T-helper 22 cell (primary cell): ENCODE results near the gene DDX6.
"Not testable (repeated sequence)": the region's sequence is repeated elsewhere in the genome, so short reads cannot be mapped to it uniquely, and the experiment has no call there.

Experiments used
- DNase-seq: peaks from one replicate; pipeline ENCODE4 v3.0.0-alpha.2; 2020; ENCODE audit warnings: low read depth

Gene DDX6, protein sequence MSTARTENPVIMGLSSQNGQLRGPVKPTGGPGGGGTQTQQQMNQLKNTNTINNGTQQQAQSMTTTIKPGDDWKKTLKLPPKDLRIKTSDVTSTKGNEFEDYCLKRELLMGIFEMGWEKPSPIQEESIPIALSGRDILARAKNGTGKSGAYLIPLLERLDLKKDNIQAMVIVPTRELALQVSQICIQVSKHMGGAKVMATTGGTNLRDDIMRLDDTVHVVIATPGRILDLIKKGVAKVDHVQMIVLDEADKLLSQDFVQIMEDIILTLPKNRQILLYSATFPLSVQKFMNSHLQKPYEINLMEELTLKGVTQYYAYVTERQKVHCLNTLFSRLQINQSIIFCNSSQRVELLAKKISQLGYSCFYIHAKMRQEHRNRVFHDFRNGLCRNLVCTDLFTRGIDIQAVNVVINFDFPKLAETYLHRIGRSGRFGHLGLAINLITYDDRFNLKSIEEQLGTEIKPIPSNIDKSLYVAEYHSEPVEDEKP

DNA sequence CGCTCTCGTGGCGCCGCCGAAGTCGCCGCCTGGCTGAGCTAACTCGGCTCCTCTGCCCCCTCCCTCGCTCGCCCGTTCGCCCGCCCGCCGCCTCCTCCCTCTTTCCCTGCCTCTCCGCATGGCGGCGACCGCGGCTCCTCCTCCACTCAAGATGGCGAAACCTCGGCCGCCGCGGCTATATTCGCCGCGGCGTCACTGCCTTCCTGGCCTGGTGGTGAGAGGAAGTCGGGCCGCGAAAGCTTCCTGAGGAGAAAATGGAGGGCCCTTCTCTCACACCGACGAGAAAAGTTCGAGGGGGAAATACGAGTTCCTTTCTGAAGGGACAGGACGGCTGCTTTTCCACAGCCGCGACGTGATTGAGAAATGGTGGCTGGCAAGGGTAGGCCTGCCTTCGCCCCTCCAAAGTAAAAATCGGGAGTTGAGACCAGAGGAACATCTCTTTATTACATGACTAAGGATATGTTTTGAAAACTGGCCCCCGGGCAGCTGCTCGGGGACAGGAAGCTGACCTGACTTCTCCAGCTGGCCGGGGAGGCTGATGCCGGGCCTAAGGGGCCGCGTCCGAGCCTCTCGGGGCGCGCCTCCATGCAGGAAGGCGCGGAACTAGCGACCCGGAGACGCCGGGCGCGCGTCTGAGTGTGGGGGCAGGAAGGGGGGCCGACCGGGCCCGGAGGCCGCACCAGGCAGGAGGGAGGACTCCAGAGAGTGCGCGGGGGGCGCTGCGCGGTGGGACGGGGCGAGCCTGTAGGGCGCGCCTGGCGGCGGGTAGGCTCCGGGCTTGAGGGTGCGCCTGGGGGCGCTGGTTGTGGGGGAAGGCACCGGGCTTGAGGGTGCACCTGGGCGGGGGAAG is at the start of gene DDX6:
Gene DDX6, minus strand, starts transcription at position 54 of the 850 bp plus-strand sequence. CDS start 4,913 bp downstream, outside the sequence.
- peak; percentile 82 for DNase-seq

DNA sequence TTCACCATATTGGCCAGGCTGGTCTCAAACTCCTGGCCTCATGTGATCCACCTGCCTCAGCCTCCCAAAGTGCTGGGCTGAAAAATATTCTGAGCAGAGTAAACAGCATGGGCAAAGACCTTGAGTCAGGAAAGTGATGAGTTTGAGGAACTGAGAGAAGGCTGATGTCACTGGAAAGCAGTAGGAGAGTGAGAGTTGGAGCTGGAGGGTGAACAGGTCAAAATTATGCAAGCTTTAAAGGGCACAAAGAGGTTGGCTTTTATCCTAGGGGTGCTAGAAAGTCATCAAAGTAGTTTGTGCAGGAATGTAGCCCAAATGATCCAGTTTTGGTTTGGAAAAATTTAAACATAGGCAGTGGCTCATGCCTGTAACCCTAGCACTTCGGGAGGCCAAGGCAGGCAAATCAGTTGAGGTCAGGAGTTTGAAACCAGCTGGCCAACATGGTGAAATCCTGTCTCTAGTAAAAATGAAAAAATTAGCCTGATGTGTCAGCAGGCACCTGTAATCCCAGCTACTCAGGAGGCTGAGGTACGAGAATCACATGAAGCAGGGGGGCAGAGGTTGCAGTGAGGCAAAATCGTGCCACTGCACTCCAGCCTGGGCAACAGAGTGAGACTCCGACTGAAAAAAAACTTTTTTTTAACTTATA is 48.1 kb upstream of the DDX6 start:
- DNase-seq: no peak

DNA sequence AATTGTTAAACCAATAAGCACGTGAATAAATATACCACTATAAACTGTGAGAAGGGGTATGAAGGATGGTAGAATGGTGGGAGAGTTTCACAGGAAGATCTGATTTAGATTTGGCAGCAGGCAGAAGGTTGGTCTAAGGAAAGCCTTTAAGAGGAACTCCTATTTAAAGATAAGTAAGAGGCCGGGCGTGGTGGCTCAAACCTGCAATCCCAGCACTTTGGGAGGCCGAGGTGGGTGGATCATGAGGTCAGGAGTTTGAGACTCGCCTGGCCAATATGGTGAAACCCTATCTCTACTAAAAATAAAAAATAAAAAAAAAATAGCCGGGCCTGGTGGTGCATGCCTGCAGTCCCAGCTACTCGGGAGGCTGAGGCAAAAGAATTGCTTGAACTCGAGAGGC is 46.9 kb upstream of the DDX6 start:
- DNase-seq: no peak

DNA sequence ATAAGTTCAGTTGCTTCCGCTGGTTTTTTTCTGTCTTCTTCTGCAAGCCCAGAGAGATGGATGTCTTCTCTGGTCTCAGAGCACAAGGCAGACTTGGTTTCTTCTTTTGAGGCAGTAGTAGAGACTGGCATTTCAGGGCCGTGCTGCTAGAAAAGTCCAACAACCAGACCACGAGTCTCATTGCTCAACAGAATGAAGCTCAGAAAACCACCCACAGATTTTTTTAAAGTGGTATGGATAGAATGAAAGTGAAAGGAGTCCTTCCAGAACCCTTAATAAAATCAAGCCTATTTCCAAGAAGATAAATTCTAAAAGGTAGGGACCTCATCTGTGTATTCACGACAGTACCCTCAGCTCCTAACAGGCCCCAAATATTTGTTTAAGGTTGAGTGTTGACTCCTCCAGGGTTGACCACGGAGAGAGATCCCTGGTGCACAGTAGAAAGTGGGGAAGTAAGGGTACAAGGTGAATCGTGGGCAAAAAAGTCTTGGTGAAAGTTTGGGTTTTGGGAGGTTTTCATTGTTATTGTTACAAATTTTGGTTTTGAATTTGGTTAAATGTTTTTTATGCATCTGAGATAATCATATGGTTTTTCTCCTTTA is 43.6 kb upstream of the DDX6 start:
- no peak for DNase-seq

DNA sequence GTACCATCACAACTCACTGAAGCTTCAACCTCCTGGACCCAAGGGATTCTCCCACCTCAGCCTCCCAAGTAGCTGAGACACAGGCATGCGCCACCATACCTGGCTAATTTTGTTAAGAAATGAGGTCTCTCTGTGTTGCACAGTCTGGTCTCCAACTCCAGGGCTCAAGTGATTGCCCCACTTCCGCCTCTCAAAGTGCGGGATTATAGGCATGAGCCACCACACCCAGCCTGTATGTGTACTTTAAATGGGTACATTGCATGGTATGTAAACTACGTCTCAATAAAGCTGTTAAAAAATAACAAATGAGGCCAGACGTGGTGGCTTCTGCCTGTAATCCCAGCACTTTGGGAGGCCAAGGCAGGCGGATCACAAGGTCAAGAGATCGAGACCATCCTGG is 36.2 kb upstream of the DDX6 start:
- no peak for DNase-seq

DNA sequence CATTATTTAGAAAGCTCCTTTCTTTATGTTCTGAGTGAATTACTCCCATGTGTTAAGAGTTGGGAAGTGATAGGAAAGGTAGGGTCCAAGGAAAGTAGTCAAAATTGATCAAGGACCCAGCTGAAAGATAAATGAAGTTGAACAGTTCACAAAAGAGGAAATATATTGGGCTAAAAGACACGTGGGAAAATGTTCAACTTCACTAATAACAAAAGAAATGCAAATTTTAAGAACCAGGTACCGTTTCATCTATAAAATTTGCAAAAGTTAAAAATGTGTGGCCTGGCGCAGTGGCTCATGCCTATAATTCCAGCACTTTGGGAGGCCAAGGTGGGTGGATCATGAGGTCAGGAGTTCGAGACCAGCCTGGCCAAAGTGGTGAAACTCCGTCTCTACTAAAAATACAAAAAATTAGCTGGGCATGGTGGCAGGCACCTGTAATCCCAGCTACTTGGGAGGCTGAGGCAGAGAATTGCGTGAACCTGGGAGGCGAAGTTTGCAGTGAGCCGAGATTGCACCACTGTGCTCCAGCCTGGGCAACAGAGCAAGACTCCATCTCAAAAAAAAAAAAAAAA is 32.1 kb upstream of the DDX6 start:
- DNase-seq: not testable (repeated sequence)

DNA sequence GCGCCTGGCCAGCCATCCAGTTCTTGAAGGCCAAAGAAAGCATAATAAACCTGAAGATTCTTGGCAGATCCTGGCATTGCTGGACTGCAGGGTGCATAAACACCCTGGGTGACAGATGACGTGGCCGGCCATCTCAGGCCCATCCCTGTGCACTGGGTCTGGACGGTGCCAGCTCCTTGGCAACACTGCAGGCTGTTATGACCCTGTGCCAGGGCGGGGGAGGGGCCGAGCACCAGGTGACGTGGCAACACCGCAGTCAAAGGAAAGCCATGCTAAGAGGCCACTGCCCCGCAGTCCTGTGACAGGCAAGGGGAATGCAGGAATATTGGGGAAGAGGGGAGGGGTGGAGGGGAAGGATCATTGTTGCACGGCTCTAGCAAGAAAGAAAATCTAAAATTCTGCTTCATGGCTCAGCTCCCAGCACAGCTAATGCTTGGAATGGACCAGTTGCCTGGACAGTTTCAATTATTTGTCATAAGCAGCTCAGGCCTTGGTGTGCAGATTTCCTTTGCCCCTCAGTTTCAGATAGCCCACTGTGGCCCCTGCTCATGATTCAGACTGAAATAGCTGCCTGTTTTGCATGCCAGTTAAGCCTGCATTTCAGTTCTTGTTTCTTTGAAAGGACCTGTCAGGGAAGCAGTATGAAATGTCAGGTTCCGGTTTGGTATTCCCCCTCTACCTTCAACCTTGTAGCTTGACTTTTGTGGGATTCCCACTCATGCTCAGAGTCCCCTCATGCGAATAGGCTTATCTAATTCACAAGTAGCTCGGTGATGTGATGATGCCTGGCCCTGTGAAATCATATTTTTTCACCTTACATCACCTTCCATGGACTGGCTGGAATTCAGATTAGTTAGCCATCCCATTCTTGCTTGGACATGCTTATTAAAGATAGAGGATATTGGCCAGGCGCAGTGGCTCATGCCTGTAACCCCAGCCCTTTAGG is 29.7 kb upstream of the DDX6 start:
- DNase-seq: no peak

DNA sequence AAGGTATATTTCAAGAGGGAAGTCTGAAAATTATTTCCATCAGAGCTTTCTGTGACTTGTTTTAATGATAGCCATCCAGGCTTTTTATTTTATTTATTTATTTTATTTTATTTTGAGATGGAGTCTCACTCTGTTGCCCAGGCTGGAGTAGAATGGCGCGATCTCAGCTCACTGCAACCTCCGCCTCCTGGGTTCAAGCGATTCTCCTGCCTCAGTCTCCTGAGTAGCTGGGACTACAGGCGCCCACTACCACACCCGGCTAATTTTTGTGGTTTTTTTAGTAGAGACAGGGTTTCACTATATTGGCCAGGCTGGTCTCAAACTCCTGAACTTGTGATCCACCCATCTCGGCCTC is 29.0 kb upstream of the DDX6 start:
- not testable (repeated sequence) for DNase-seq

DNA sequence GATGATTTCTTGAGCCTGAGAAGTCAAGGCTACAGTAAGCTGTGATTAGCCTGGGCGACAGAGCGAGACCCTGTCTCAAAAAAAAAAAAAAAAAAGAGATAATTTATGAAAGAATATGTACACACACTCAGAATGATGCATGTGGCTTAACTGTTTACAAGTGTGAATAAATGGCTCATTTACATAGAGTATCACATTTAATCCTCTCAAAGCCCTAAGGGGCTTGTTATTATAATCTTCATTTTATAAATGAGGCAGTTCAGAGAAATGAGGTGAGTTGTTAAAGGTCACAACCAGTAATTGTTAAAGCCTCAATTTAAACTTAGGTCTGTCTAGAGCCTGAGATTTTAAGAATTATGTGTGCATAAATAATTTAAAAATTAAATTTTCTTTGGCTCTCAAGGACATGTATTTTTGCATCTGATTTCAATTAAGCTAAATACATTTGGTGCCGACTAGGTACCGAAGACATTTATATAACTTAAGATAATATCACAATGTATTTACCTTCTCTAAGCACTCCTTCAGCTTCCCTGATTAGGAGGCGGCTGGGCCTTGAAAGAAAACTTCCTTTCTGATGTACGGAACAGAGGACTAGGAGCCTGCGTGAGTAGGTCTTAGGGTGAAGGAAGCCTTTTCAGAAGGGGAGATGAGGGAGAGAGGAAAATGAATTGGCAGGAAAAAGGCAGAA is 28.5 kb upstream of the DDX6 start:
- DNase-seq: no peak

DNA sequence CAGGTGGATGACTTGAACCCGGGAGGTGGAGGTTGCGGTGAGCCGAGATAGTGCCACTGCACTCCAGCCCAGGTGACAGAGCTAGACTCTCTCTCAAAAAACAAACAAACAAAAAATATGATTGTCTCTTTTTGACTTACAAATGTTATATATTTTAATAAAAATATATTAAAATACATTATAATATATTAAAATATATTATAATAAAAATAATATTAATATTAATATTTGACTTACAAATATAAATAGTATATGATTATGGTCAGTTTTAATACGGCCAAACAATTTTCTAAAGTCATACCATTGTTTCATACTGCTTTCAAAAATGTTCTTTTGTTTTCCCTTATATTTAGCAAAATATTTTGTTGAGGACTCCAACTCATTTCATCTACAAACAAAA is 27.2 kb upstream of the DDX6 start:
- DNase-seq: no peak

DNA sequence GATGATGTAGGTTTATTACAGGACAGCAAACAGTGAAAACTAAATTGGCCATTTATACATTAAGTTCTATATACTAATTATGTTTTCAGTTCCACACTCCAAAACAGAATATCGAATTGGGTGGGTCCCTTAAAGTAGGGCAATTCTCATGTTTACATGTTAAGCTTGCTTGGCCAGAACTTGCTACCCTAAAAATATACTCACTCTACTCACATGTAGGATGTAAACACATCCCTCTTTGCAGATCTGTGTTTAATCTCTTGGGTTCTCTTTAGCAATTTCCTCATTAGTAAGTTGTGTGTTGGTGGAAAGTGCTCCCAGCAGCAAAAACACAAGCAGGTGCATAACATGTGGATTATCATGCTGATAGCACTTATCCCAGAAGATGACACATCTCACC is 22.6 kb upstream of the DDX6 start:
- DNase-seq: no peak

DNA sequence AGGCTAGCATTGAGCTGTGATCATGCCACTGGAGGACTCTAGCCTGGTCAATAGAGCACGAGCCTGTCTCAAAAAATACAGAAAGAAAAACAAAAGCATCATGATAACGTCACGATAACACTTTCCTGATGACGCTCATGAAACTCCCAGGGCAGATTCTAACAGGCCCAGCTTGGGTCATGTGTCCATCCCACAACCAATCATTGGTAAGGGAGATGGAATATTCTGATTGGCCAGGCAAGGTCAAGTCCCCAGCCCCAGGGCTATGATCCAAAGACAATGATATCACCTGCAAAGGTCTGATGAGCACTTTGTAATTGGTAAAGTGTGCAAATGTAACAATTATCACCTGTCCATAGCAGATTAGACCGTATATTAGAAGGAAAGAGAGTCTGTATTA is 21.5 kb upstream of the DDX6 start:
- no peak for DNase-seq

DNA sequence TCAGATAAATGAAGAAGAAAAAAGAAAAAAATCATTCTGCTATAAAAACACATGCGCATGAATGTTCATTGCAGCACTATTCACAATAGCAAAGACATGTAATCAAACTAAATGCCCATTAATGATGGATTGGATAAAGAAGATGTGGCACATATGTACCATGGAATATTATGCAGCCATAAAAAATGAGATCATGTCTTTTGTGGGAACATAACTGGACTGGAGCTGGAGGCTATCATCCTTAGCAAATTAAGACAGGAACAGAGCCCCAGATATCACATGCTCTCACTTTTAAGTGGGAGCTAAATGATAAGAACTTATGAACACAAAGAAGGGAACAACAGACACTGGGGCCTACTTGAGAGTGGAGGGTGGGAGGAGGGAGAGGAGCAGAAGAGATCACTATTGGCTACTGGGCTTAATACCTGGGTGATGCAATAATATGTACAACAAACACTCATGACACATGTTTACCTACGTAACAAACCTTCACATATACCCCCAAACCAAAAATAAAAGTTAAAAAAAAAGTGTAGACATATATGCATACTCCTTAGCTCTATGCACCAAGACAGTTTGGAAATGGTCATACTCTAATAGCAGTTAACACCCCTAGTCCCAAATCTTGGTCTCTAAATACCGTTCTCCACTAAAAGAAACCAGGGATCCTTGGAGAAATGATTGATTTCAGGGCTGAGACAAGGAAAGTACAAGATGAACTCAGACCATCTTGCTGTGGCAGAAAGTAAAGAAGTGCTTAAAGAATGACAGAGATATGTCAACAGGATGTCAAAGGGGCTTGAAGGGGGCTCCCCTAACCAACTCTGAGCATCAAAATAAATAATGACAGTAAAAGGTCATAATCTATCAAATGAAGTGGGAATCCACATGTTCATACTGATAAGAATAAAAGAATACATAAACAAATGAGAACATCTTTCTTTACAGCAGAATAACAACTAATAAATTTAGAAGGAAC is 17.1 kb upstream of the DDX6 start:
- no peak for DNase-seq

DNA sequence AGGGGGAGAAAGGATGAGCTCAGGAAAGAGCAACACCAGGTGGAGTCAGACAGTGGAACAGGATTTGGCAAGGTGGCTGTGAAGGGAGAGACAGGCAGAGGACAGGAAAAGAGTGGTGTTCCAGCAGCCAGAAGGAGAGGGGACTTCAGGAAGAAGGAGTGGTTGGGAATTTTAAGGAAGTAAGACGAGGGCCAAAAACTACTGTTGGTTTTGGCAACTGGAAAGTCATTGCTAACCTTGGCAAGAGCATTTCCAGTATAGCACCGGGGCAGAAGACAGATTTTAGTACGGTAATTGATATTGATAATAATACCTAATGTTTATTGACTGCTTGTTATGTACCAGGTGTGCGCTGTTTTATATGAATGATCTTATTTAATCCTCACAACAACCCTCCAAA is 15.4 kb upstream of the DDX6 start:
- no peak for DNase-seq

DNA sequence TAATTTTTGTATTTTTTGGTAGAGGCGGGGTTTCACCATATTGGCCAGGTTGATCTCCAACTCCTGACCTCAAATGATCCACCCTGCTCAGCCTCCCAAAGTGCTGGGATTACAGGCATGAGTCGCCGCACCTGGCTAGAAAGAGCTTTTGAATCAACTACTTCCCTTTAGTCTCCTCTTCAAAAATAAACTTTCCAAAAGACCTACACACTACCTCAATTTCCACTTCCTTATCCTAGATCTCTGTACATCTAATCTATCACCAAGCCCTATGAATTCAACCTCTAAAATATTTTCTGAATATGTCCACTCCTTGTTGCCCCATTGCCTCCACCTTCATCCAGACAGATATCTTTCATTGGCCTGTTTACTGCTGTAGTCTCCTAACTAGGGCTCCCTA is 13.1 kb upstream of the DDX6 start:
- no peak for DNase-seq

DNA sequence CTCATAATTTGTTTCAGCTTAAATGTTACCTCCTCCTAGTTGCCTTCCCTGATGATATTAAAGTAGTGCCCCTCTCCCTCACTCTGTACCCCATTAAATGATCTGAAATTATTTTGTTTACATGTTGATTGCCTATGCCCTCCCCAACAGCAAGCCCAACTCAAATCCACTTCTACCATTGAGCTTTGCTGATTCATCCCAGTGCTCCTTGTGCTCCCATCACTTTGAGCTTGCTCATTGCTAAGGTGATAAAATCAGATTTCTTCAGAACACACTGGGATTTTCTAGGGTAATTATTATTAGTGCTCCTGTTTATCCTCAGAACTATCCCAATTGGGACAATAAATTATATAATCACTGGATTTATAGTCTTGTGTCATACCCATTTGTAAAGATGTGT is 8.4 kb upstream of the DDX6 start:
- DNase-seq: no peak

DNA sequence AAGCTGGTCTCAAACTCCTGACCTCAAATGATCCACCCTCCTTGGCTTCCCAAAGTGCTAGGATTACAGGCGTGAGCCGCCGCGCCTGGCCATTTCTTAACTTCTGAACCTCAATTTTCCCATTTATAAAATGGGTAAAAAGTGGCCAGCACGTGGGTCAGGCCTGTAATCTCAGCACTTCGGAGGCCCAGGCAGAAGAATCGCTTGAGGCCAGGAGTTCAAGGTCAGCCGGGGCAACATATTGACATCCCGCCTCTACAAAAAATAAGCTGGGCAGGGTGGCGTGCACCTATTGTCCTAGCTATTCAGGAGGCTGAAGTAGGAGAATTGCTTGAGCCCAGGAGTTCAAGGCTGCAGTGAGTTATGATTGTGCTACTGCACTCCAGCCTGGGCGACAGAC is 6.5 kb upstream of the DDX6 start:
- no peak for DNase-seq

DNA sequence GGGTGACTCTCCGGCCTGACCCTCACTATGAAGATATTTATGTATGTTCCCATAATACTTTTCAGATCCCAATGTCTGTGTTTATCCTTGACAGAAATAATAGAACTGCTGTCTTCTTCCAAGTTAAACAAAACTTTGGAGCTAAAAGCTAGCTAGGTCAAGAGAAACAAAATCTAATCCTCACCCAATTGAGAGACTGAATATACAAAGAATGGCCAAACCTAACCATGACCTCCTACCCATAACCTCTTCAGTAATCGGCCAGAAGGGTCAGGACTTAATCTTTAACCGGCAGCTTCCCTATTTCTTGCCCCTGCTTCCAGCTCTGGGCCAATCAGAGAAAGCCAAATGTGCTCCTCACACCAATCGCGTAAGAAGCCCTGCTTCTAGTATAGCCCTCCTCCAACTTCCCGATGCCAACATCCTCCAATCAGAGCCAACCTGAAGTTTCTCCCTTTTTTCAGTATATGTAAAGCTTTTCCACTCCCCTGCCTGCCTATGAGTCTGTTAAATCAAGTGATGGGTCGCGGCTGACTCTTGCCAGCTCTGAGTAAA is 1.7 kb upstream of the DDX6 start:
- DNase-seq: peak; percentile 59
